ENCODE measurements around the gene GNAQ.

DNA sequence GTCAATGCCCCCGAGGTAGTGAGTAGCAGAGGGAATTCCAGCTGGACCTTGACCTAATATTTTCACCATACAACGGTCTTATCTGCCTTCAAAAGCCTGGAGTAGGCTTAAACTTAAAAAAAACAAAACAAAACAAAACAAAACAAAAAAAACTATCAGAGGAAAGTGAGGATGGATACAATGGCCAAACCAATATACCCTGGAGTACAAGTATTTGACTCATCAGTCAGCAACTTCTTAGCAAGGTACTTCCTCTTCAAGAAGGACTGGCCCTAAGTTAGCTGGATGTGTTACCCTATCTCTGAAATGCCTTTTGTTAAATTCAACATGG, 222.9 kb downstream of the GNAQ start:
- TF ChIP-seq CTCF (IDR thresholded peaks at IDR 0.05) (no peak), POLR2A (IDR thresholded peaks at IDR 0.05) (no peak)

Data from testis (tissue), 2 donors.